GM21447 (cell line): Measurements from ENCODE around the gene TMEM158.

Source experiments
- ATAC-seq: cut with Tn5 transposase; IDR thresholded peaks from one replicate; pipeline ENCODE4 v1.9.1; 2021; ENCODE audit not compliant: unreplicated experiment

TMEM158 gene

DNA sequence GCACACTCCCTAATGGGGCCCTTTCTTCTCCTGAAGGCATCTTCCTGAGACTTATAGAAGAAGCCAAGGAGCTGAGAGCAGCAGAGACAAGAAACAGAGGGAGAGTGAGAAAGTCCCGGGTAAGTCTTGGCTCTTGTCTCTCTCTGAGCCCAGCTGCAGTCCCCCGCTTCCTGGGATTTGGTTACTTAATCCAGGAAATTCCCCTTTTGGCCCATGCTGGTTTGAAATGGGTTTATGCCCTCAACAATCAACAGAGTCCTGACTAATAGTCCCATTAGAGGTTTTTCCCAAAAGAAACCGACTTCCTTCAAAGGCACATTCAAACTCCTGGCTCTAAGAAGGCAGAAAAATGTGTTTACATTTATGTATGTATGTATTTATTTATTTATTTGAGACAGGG lies 22.0 kb downstream of the TMEM158 start:
- no peak for ATAC-seq

DNA sequence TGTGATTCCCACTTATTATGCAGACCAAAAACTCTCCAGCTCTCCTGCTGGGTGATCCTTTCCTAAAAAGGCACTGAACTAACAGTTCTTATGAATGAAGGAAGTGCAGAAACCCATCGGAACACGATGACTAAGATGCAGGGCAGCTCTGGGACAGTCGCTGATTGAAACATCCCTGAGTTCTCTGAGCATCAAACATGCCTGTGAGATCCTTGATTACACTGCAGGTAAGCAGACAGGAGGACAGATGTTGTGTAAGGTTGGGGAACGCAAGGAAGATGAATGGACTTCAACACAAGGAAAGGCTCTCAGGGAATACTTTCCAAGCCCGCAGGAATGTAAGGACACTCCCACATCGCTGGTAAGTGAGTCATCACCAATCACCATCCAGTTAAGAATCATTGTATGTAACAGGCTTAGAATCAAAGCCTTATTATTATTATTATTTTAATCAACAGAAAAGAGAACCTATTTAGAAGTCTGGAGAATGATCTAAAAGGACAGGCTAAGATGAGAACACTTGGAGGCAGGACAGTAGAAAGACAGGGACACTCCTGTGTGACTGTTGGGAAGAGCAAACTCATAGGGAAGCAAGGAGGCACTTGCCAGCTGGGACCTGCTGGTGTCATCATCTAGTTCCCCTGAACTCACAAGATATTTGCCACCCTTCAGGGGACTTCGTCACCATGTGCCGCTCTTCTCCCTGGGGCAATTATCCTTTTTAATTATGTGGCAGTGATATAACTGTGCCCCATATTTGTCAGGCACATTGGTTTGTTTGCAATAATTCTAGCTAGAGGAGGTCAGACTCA lies 26.0 kb downstream of the TMEM158 start:
- ATAC-seq, result no peak

DNA sequence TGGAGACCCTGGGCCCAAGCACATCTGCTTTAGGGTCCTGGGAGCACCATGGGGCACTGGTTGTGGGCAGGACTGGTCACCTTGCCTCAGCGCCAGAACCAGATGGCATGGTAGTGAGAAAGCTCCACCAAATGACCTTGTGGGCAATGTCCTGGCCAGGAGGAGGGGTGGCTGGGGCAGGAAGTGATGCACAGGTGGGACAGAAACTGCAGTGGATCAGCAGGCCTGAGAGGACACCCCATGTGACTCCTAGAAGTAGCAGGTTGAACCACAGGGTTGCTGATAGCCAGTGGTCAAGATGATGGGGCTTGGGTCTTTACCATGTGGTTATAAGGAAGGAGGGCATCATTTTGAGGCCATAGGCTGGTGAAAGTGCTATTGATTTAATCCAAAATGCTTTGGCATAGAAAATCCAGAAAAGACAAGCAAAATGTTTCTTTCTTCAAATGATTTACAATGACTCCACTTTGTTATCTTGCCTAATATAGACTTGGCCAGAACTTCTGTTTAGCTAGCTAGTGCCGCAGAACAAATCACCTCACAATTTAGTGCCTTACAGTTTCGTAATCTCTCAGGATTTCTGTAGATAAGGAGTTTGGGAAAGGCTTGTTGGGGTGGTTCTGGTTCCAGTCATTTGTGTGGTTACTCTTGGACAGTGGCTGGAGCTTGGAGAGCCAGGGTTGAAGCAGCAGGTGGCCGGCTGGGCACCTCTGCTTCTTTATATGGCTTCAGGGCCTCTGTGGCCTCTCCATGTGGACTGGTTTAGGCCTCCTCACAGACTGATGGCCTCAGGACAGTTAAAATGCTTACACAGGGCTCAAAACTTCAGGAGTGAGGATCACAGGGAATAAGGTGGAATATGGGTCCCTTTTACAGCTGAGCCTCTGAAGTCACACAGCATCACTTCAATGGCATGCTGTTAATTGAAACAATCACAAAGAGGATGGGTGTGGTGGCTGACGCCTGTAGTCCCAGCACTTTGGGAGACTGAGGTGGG lies 27.5 kb downstream of the TMEM158 start:
- ATAC-seq, result no peak

DNA sequence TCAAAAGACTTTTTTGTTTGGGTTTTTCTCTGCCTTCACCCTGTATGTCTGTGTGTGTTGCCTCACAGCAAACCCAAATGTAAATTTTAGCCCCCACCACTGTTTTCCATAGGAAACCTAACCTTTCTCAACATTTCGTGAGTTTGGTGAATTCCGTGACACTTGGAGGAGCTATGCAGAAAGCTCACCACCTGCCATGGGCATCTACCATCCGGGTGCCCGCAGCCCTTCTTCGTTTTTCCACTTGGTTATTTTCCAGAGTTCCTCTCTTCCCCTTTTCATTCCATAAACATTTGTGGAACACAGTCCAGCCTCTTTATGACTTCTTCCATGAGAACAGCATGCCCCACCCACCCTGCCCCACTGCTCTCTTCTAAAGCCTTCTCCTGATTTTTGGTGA lies 31.3 kb downstream of the TMEM158 start:
- no peak for ATAC-seq

DNA sequence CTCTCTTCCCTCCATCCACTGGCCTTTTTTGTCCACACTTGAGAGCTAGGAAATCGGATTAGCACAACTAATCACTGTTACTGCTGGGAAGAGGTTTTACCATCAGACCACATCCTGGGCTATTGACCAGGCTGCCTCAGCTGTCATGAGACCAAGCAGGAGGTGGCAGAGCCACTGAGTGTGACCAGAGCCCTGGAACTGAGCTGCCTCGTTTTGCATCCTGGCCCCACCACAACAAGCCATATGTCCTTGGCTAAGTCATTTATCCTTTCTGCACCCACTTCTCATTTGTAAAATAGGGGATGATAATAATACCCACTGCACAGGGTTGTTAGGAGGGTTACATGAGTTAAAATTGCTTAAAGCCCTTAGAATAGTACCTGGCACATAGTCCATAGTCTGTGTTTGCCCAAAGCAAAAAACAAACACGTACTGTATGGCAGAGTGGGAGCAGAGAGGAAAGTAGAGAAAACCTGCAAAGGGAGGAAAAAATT lies 34.1 kb downstream of the TMEM158 start:
- ATAC-seq, result no peak

DNA sequence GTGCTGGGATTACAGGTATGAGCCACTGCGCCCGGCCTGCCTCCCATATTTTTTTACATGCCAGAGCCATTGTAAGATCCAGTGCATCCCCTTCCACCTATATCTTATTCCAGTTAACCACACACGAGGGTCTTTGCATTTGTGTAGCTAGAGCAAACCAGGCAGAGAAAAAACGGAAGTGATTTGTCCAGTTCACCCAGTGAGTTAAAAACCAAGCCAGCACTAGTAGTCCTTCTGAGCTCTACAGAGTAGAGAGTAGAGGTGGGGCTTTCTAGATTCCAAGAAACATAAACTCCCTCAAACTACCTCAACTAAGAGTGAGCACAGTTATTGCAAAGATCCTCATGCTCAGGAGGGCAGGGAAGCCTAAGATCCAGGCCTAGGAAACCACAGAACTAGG lies 34.7 kb downstream of the TMEM158 start:
- ATAC-seq, result no peak

DNA sequence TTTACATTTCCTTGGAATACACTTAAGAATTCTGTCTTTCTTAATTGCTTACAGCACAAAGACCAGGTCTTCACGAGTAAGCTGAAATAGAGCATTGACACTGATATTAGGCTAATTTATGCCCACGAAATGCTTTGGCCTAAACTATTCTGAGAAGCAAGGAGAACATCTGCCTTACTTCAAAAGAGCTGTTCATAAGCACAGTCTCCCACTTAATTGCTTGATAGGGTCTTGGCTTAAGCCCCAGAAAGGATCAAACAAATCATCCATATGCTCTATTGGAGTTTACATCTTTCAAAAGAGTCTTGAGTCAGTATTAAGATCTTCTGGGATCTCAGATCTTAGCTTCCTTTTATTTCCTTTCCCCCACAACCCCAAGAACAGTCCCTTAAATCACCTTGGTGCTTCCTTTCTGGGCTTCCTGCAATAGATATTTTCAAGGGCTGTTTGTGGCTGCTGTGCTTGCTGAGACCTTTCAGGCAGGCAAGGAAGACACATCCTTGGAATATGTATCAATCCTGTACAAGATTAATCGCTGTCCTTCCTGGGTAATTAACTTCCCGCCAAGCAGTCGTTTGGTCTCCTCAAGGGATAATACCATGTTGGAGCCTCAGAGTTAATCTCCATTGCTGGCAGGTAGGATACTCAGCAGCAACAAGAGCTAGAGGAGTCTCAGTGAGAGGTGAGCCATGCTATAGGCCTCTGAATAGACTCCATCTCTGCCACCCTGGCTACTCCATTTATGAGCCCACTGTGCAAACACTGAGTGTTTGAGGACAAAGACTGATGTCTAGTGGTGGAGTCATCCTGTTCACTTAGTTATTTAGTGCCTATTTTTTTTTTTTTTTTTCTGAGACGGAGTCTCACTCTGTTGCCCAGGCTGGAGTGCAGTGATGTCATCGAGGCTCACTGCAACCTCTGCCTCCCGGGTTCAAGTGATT lies 37.1 kb downstream of the TMEM158 start:
- ATAC-seq, result no peak

DNA sequence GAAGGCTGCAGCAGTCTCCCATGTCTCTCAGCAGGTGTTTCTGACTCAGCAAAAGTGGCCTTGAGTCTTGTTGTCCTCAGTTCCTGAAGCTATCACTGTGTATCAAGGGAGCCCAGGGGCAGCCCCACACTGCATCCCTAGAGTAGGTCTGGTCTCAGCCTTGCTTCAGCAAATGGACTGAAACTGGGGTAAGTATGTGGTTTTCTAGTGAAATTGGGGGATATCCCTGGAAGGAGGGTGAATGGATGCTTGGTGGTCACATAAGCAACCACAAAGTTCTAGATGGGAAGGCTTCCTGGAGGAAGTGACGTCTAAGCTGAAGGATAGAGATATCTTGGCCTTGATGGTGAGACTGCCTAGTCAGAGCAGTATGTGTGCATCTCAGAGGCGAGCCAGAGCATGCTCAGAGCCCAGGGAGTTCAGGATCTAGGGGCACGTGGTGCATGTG lies 38.4 kb downstream of the TMEM158 start:
- ATAC-seq, result no peak

DNA sequence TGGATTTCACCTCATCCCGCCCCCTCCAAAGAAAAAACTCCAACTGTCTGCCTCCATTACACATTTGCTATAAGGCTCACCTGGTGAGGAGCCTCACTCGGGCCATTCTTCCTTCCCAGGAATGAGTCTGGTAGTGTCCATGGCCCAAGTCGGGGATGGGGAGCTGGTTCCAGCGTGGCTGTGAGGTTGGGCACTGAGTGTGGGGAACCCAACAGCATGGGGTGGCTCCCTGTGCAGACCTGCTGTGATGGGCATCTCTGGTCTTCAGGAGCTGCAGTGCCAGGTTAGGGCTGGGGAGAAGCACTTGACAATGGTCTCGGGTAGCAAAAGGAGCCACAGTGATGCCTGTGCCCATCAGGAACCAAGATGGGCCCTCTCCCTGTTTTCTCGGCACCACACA lies 39.2 kb downstream of the TMEM158 start:
- ATAC-seq, result no peak

DNA sequence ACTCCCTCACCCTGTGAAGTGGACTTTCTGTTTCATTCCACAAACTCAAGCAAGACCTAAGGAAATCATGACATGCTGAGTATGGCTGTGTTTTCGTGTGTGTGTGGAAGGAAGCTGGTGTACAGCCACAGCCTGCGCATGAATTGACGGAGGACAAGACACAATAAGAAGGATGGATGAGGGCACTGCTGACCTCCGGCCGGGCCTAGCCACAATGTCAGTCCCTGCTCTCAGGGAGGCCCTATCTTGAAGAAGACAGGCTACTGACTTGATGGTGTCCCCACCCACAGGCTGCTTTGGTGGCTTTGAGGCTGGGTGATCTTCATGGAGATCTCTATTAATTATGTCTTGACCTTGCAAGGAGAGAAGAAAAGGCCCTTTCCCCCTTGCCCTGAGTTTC lies 40.6 kb downstream of the TMEM158 start:
- no peak for ATAC-seq

DNA sequence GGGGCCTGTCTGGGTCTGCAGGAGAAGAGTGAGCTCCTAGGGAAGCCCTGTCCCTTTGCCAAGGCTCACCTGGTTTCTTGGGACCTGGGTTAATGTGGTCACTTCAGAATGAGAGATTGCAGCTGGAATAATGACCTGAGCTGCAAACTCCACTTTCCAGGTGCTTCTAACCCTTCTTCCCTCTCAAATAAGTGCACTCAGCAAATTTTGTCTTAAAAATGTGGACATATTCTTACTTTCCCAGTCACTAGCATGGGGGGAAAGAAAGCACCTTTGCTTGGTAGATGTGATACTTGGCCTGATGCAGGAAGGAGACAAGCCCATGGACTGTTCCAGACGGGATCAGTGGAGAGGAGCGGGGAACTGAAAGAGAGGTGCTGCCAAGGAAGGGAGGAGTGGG lies 41.0 kb downstream of the TMEM158 start:
- ATAC-seq, result no peak

DNA sequence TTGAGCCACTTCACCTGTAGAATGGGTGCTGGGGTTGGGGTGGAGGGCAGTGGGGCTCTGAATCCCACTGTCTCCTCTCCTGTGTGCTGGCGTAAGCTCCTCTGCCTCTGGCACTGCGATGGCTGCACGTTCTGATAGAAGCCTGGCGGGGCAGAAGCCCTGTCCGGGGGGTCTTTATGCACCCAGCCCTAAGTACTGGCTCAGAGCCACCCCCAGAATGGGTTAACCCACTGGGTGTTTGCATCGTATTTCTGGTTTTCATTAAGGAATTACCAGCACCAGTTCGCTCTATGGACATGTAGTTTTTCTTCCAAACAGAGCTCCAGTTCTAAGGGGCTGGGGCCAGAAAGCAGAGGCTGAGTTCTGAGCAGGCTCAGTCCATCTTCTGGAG lies 42.2 kb downstream of the TMEM158 start:
- ATAC-seq, result no peak

DNA sequence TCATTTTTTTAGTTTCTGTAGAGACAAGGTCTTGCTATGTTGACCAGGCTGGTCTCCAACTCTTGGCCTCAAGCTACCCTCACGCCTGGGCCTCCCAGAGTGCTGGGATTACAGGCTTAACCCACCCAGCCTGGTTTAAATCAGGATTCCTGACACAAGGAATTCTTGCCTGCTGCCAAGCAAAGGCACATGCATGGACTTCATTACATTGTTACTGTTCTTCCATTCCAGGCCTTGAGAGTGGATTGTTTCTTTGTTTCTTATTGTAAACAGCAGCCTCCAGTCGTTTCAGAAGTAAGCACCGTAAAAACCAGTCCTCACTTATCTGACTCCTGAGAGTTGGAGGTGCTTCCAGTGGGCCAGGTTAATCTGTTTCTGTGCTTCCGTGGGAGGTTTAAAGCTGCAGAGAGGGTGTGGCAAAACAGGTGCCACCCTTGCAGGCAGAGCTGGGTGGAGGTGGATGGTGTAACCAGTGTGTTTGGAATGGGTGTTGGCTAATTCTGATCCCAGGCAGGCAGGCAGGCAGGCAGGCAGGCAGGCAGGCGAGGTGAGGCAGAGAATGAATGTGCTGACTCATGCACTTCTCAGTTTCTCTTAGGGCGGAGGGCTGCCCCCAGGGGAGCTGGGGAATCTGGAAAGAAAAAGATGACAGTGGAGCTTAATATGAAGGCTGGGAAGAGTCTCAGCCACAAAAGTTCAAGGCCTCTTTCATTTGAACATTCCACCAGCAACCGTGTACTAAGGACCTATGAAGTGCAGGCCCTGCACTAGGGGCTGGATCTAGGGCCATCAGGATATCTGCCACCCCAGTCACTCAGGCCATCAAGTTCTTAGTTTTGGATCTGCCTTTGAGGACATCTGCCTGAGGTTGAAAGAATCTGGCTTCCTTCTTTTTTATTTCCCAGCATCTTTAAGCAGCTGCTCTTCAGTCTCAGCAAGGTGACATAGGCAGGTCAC lies 42.9 kb downstream of the TMEM158 start:
- ATAC-seq, result no peak

DNA sequence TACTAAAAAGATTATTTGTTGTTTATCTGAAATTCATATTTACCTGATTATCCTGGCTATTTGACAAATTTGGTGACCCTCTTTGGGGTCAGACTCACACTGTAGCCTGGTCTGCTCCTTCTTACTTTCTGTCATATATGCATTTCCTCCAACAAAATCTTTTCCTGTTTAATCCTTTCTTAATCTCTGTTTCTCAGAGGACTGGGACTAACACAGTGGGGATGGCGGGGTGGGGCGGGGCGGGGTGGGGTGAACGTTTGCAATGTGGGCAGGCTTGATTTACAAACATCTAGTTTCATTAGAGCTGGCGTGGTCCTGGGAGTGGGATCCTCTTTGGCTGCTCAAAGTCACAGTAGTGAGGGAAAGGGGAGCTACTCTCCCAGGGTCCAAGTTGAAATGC lies 44.6 kb downstream of the TMEM158 start:
- no peak for ATAC-seq

DNA sequence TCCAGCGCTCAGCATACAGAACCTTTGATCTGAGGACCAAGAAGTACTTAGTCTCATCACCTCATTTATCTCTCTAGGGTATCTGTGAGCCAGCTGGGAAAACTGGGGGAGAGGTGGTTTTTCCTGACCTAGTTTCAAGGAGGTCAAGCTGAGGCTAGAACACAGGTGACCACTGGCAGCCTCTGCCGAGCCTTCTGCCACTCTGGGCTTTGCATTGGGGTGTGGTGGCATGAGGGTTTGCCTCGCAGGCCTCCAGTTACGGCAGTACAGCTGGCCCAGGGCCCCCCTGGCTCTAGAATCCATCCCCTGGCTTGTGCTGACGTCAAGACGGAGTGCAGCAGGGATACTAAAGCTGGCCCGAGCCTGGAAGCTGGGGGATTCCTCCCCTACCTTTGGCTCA lies 45.2 kb downstream of the TMEM158 start:
- ATAC-seq, result no peak

DNA sequence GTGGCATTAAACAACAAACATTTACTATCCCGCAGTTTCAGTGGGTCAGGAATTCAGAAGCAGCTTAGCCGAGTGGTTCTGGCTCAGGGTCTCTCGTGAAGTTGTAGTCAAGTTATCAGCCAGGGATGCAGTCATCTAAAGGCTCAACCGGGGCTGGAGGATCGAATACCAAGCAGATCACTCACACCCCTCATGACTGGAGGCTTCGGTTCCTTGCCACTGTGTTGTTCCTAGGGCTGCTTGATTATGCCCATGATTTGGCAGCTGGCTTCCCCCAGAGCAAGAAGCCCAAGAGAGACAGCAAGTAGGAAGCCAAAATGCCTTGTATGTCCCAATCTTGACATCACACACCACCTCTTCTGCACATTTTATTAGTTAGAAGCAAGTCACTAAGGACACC lies 46.0 kb downstream of the TMEM158 start:
- no peak for ATAC-seq

DNA sequence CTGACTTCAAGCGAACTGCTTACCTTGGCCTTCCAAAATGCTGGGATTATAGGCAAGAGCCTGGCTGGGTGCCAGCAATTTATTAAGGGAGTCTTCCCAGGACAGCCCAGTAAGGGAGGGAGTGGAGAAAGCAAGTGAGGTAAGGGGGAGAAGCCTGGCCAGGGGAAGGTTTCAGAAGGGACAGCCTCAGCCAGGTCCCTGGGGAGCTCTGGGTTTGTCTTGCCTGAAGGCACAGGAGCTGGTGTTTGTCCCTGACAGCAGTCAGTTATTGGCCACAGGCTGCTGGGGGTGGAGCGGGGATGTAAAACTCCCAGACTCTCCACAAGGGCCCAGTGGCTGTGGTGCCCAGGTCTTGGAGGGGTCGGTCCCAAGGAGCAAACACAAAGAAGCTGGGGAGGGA lies 46.9 kb downstream of the TMEM158 start:
- no peak for ATAC-seq

DNA sequence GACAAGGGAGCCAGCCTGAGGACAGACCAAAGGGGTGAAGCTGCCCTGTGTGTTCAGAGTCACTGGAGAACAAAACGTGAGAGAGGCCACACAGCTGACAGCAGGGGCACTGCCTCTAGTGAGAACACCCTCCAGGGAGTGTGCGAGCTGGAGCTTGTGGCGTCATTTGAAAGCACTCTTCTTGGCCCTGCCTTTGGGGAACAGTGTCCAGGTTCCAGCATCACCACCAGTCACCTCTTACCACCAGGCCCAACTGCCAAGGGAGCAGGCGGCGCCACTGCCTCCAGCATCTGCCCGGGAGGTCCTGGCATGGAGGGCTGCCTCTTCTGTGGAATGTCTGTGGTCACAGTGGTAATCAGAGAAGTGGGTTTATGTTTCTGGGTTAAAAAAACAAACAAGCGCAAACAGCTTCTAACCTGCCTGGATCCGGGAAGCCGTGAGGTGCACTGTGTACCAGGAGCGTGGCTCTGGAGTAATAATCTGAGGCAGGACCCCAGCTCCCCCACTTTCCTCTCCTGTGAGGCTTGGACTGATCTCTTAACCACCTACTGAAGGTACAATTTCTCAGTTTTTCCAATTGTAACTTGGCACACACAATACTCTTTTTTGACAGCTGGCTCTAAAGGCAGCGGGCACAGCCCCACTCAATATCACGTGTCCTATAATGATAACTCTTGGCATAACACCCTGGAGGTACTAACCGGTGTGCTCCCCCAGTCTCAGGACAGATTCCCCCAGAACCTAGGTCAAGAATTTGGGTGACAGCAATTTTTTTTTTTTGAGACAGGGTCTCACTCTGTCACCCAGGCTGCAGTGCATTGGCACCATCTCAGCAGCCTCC lies 47.7 kb downstream of the TMEM158 start:
- no peak for ATAC-seq

DNA sequence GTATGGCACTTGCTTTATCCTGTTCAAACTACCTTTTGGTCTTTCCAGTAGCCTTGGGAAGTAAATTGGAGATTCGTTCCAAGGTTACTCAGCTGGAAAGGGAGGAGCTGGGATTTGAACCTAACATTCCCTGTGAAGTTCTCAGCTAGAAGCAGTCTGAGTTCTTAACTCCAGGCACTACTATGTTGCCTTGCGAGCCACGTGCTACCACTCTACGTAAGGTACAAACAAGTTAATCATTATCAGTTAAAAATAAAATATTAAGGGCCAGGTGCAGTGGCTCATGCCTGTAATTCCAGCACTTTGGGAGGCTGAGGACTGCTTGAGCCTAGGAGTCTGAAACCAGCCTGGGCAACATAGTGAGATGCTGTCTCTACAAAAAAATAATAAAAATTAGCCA lies 49.2 kb downstream of the TMEM158 start:
- ATAC-seq, result no peak
